SK-N-MC (cell line): Measurements from ENCODE around the gene ANO5.

Source experiments
- EZH2 ChIP-seq: fragments of 200-600 bp; sonication (generic); IDR thresholded peaks from one replicate; pipeline ENCODE4 v1.6.1; 2017; ENCODE audit warnings: antibody characterized with exemption
- FOXP2 ChIP-seq: optimal IDR thresholded peaks from 2 replicates; pipeline ENCODE3; 2011; ENCODE audit warnings: mild to moderate bottlenecking, moderate library complexity; ENCODE audit not compliant: insufficient read depth; ENCODE audit errors: extremely low read length, control extremely low read depth
- POLR2AphosphoS5 ChIP-seq: IDR thresholded peaks from 2 replicates; pipeline ENCODE4 v1.6.1; 2012; ENCODE audit warnings: mild to moderate bottlenecking, low read depth, low read length, borderline replicate concordance

- no peak for TF ChIP-seq EZH2
- no peak for TF ChIP-seq POLR2AphosphoS5
- no peak for TF ChIP-seq FOXP2
Observed at GRCh38 chr11:22163394-22163797, 29.5 kb upstream of the ANO5 start.
